ENCODE data around the gene PPP3CB. TPM values are rescaled to one million over a fixed set of nuclear protein-coding genes. Genes with fewer than 3 reads are reported as not detected.

Gene PPP3CB
- total RNA-seq, 1 donor from 2014 or later, result 49.9 TPM

- Mint-ChIP-seq H3K27ac (no peak overlapping the region), H3K27me3 (ENCODE audit: low read depth) (no peaks in the 10 kb centered on the region), H3K9me3 (peaks cover 4% of the 10 kb centered on the region), H3K4me1 (no peaks in the 10 kb centered on the region), H3K36me3 (peaks cover 19% of the 10 kb centered on the region), H3K4me3 (no peak overlapping the region)
- no peak for DNase-seq (ENCODE audit: low spot score in 2 of 2, unreplicated experiment in 2 of 2)
- TF ChIP-seq CTCF (IDR thresholded peaks at IDR 0.05; ENCODE audit: unreplicated experiment), result no peak
Observed at GRCh38 chr10:73485320-73485719, 10.5 kb downstream of the PPP3CB start.

- no peak for TF ChIP-seq CTCF (IDR thresholded peaks at IDR 0.05; ENCODE audit: unreplicated experiment)
- H3K27ac Mint-ChIP-seq, result no peak overlapping the region
- no peak for DNase-seq (ENCODE audit: low spot score in 2 of 2, unreplicated experiment in 2 of 2)
Observed at GRCh38 chr10:73480158-73480557, 15.7 kb downstream of the PPP3CB start.

GRCh38 chr10:73478636-73479035 is 17.2 kb downstream of the PPP3CB start:
- no peak for TF ChIP-seq CTCF (IDR thresholded peaks at IDR 0.05; ENCODE audit: unreplicated experiment)
- Mint-ChIP-seq H3K27me3 (ENCODE audit: low read depth) (no peaks in the 10 kb centered on the region), H3K27ac (no peak overlapping the region), H3K36me3 (peaks cover 22% of the 10 kb centered on the region), H3K9me3 (no peaks in the 10 kb centered on the region), H3K4me1 (no peaks in the 10 kb centered on the region), H3K4me3 (no peak overlapping the region)
- DNase-seq (ENCODE audit: low spot score in 2 of 2, unreplicated experiment in 2 of 2), result no peak

More at GRCh38 chr10:73480158-73480557, 15.7 kb downstream of the PPP3CB start:
- no peak overlapping the region for H3K4me3 Mint-ChIP-seq
- H3K36me3 Mint-ChIP-seq, result peaks cover 13% of the 10 kb centered on the region
- H3K27me3 Mint-ChIP-seq (ENCODE audit: low read depth), result no peaks in the 10 kb centered on the region
- H3K4me1 Mint-ChIP-seq, result no peaks in the 10 kb centered on the region
- no peaks in the 10 kb centered on the region for H3K9me3 Mint-ChIP-seq

GRCh38 chr10:73471226-73471625 is 24.6 kb downstream of the PPP3CB start:
- no peak for TF ChIP-seq CTCF (IDR thresholded peaks at IDR 0.05; ENCODE audit: unreplicated experiment)
- H3K9me3 Mint-ChIP-seq, result no peaks in the 10 kb centered on the region
- H3K4me1 Mint-ChIP-seq, result no peaks in the 10 kb centered on the region
- H3K27ac Mint-ChIP-seq, result no peak overlapping the region
- H3K27me3 Mint-ChIP-seq (ENCODE audit: low read depth), result no peaks in the 10 kb centered on the region
- peaks cover 29% of the 10 kb centered on the region for H3K36me3 Mint-ChIP-seq
- no peak overlapping the region for H3K4me3 Mint-ChIP-seq
- no peak for DNase-seq (ENCODE audit: low spot score in 2 of 2, unreplicated experiment in 2 of 2)

- no peak for TF ChIP-seq CTCF (IDR thresholded peaks at IDR 0.05; ENCODE audit: unreplicated experiment)
- Mint-ChIP-seq H3K9me3 (no peaks in the 10 kb centered on the region), H3K36me3 (peaks cover 25% of the 10 kb centered on the region), H3K27ac (no peak overlapping the region), H3K27me3 (ENCODE audit: low read depth) (no peaks in the 10 kb centered on the region), H3K4me3 (no peak overlapping the region), H3K4me1 (no peaks in the 10 kb centered on the region)
- no peak for DNase-seq (ENCODE audit: low spot score in 2 of 2, unreplicated experiment in 2 of 2)
Observed at GRCh38 chr10:73469579-73469978, 26.2 kb downstream of the PPP3CB start.

- H3K4me1 Mint-ChIP-seq, result no peaks in the 10 kb centered on the region
- no peak for DNase-seq (ENCODE audit: low spot score in 2 of 2, unreplicated experiment in 2 of 2)
- no peaks in the 10 kb centered on the region for H3K9me3 Mint-ChIP-seq
- no peak overlapping the region for H3K4me3 Mint-ChIP-seq
- H3K36me3 Mint-ChIP-seq, result peaks cover 27% of the 10 kb centered on the region
- no peak for TF ChIP-seq CTCF (IDR thresholded peaks at IDR 0.05; ENCODE audit: unreplicated experiment)
- no peak overlapping the region for H3K27ac Mint-ChIP-seq
- no peaks in the 10 kb centered on the region for H3K27me3 Mint-ChIP-seq (ENCODE audit: low read depth)
Observed at GRCh38 chr10:73467206-73467605, 28.6 kb downstream of the PPP3CB start.

Measured in mesothelial cell of epicardium (in vitro differentiated cells).